Choroid plexus epithelial cell (primary cell): Measurements from ENCODE around the gene SLC16A1.

Source experiments
- DNase-seq: peaks from one replicate; pipeline ENCODE4 v3.0.0-alpha.2; 2010; ENCODE audit warnings: low read depth
- H3K4me3 ChIP-seq: 2 replicates; pipeline ENCODE4 v1.5.1; 2011; ENCODE audit warnings: low read depth, mild to moderate bottlenecking, control low read depth, low read length, moderate library complexity
- TF ChIP-seq, protein P1 (sequence below): conservative IDR thresholded peaks from 2 replicates; pipeline ENCODE4 v1.5.1; 2011; ENCODE audit warnings: low read depth, mild to moderate bottlenecking, control low read depth, inconsistent platforms, low read length, moderate library complexity

Gene SLC16A1

DNA sequence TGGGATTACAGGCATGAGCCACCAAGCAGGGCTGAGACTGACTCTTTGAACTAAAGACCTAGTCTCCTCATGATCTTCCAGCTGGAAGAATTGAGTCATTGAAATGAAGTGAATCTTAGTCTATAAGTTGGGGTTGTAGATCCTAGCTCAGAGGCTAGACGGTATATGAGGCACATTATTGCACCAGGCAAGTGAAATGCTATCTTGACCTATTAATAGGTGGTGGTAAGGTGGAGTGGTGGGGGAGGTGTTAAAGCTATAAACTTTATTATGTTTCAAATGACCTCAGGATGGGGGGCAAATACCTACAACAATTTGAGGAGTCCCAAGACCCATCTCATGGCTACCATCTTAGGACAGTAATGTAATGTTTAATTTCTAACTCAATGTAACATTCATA lies 36.8 kb upstream of the SLC16A1 start:
- DNase-seq = no peak
- no peak overlapping the region for H3K4me3 ChIP-seq
- TF ChIP-seq, protein P1, sequence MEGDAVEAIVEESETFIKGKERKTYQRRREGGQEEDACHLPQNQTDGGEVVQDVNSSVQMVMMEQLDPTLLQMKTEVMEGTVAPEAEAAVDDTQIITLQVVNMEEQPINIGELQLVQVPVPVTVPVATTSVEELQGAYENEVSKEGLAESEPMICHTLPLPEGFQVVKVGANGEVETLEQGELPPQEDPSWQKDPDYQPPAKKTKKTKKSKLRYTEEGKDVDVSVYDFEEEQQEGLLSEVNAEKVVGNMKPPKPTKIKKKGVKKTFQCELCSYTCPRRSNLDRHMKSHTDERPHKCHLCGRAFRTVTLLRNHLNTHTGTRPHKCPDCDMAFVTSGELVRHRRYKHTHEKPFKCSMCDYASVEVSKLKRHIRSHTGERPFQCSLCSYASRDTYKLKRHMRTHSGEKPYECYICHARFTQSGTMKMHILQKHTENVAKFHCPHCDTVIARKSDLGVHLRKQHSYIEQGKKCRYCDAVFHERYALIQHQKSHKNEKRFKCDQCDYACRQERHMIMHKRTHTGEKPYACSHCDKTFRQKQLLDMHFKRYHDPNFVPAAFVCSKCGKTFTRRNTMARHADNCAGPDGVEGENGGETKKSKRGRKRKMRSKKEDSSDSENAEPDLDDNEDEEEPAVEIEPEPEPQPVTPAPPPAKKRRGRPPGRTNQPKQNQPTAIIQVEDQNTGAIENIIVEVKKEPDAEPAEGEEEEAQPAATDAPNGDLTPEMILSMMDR = no peak

DNA sequence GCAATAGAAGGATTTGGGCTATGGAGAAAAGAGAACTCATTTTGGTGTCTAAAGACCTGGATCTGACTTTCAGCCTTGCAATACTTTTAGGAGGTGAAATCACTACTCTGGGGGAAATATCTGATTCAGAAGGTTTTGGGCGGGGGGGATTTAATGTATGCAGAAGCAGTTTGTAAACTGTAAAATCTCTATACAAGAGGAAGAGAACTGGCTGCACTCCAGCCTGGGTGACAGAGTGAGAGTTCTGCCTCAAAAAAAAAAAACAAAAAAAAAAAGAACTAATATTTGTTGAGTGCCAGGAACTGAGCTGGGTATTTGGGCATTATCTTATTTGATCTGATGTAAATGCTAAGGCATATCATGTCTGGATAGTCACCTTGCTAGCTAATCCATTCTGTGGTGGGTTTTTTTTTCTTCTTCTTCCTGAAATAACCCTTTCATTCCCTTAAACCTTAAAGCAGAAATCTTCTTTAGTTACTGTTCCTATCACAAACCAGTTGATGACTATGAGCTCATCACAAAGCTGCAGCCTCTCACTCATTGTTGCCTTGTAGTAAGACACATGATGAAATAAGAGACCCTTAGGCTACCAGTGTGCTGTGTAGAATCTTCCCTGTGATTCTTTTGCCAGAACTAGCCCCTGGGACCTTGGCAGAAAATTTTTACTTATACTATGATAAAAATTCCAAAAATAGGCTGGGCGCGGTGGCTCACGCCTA lies 35.6 kb upstream of the SLC16A1 start:
- TF ChIP-seq, protein P1 = no peak
- H3K4me3 ChIP-seq = no peak overlapping the region
- DNase-seq = peak; percentile 35

DNA sequence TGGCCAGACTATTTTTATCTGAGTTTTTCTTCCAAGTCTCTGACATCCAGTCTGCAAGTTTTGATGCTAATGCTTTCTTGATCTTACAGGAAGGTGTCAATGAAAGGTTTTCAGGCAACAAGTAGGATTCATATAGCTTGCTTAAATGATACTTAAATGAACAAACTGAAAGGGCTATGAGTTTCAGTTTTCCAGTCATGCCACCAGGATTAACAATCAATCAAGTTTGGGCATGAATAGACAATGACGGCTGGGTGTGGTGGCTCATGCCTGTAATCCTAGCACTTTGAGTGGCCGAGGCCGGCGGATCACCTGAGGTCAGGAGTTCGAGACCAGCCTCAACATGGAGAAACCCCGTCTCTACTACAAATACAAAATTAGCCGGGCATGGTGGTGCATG lies 34.3 kb upstream of the SLC16A1 start:
- H3K4me3 ChIP-seq = no peak overlapping the region
- DNase-seq = no peak
- TF ChIP-seq, protein P1 = no peak

DNA sequence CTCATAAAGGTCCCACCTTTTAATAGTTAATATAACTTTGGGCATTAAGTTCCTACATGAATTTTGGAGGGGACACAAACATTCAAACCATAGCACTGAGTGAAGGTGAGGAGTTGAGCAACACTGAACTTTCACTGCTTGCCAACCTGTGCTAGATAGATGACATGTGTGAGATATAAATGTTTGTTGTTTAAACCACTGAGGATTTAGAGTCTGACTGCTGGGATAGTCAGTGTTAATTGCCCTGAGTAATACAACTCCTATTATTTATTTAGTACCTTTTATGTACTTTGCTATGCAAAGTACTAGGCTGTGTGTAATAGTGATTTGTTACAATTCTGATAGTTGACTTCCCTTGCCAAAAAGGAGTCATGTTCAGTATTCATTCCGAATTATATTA lies 32.4 kb upstream of the SLC16A1 start:
- TF ChIP-seq, protein P1 = no peak
- no peak overlapping the region for H3K4me3 ChIP-seq
- no peak for DNase-seq

DNA sequence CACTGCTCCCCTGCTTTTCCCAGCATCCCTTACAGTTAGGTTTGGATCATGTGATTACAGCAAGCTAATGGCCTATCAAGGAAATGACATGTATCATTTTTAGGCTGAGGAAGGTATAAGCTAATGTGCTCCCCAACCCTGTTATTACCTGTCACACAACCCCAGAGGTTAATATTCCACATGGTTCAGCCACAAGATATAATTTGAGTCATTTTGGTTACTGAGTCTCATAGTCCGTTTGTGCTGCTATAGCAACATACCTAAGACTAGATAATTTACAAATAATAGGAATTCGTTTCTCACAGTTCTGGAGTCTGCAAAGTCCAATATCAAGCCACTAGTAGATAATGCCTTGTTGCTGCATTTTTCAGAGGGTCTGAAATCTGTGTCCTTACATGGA lies 29.1 kb upstream of the SLC16A1 start:
- DNase-seq = no peak
- H3K4me3 ChIP-seq = no peak overlapping the region
- TF ChIP-seq, protein P1 = no peak

DNA sequence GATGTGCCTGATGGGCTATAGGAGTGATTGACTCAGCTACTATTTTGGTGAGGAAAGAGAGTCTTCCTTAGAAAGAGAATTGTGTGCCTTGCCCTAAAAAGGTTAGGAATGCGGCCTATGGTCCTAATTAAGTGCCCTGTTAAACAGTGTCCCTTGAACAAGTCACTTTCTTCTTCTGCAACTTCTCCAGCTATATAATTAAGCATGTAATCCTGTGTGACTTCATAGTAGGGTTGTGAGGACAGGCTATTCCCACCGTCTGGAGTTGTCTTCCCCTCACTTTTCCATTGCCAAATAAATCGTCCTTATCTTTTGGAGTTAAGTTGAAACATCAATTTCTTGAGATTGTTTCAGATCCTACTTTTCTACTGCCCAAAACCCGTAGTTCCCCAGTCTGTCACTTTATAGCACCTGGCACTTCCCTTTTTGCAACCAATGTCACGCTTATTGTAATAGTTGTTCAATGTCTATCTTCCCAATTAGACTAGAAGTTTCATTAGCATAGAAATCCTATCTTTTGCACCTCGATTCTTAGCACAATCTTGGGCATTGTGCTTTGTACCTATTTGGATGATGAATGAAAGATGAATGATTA lies 27.6 kb upstream of the SLC16A1 start:
- H3K4me3 ChIP-seq = no peak overlapping the region
- no peak for DNase-seq
- TF ChIP-seq, protein P1 = no peak

DNA sequence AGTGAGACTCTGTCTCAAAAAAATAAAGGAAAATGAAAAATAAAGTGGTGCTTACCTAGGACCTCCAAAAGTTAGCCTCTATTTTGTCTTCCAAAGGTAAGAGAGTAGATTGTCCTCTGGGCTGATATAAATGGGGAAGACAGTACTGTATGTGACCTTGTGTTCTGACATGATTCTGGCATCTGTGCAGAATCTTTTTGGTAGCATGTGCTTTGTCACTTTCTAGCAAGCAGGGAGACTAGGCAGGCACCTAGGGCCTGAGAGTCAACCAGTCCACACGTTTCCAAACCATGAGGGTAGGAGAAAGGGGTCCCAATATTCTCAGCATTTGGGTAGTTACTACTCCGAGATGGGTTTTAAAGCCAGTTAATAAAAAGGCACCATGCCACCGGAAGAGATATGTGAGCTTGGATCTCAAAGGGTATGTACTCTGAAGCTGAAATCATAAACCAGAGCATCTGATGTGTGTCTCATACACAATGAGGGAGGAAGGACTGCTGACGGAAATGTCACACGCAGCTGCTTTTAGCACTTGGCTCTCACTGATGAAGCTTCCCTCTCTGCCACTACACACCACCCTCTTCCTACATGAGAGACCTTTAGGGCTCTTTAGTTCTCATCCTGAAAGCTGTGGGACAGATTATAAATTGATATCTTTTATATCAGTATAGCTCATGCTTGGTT lies 27.0 kb upstream of the SLC16A1 start:
- TF ChIP-seq, protein P1 = no peak
- no peak overlapping the region for H3K4me3 ChIP-seq
- no peak for DNase-seq
